Measurements from ENCODE around the gene DAZAP1. TPM values are rescaled to one million over a fixed set of nuclear protein-coding genes. Genes with fewer than 3 reads are reported as not detected.
A peak's percentile ranks its signal among the peaks of the same experiment; 100 is the strongest.

DAZAP1 gene
- total RNA-seq, 1 experiment from 2014 or later: 360 TPM

DNA sequence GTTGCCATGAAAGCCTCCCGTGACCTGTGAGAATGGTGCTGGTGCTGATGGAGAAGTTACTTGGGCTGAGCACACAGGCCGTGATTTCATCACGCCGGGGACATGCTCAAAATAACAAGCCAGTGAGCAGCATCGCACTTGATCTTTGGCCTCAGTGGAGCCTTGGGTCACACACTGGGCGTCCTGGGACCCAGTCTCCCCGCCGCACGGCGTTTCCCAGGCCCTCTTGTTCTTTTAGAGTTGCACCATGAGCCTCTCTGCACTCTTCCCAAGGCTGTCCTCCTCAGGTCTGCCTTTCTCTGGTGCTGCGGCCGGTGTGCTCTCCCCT lies 33.2 kb upstream of the DAZAP1 start:
- CTCF ChIA-PET: no interaction called here
- no peaks in the 10 kb centered on the region for H3K27me3 Mint-ChIP-seq (ENCODE audit: low read depth)
- ATAC-seq (no peak), DNase-seq (ENCODE audit: low spot score) (no peak)
- peak overlapping the region; percentile 32; the same call in 1 of the 2 replicates for H3K27ac Mint-ChIP-seq
- peaks cover 39% of the 10 kb centered on the region for H3K36me3 Mint-ChIP-seq
- no peaks in the 10 kb centered on the region for H3K9me3 Mint-ChIP-seq
- POLR2A ChIA-PET: no interaction called here
- no peak overlapping the region for H3K4me3 Mint-ChIP-seq
- no peak for TF ChIP-seq FOXP1 (CRISPR knock-in tag; IDR thresholded peaks at IDR 0.05; ENCODE audit: borderline replicate concordance)
- no peak for TF ChIP-seq EMX1 (CRISPR knock-in tag; IDR thresholded peaks at IDR 0.05)
- no peak for TF ChIP-seq NFATC4 (CRISPR knock-in tag; IDR thresholded peaks at IDR 0.05)
- TF ChIP-seq, protein P1, sequence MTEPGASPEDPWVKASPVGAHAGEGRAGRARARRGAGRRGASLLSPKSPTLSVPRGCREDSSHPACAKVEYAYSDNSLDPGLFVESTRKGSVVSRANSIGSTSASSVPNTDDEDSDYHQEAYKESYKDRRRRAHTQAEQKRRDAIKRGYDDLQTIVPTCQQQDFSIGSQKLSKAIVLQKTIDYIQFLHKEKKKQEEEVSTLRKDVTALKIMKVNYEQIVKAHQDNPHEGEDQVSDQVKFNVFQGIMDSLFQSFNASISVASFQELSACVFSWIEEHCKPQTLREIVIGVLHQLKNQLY (CRISPR knock-in tag; IDR thresholded peaks at IDR 0.05): no peak
- peak; percentile 84 for TF ChIP-seq GABPB1 (CRISPR knock-in tag; IDR thresholded peaks at IDR 0.05)
- TF ChIP-seq, protein P2, sequence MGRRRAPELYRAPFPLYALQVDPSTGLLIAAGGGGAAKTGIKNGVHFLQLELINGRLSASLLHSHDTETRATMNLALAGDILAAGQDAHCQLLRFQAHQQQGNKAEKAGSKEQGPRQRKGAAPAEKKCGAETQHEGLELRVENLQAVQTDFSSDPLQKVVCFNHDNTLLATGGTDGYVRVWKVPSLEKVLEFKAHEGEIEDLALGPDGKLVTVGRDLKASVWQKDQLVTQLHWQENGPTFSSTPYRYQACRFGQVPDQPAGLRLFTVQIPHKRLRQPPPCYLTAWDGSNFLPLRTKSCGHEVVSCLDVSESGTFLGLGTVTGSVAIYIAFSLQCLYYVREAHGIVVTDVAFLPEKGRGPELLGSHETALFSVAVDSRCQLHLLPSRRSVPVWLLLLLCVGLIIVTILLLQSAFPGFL (CRISPR knock-in tag; IDR thresholded peaks at IDR 0.05; ENCODE audit: borderline replicate concordance): no peak
- no peaks in the 10 kb centered on the region for H3K4me1 Mint-ChIP-seq

DNA sequence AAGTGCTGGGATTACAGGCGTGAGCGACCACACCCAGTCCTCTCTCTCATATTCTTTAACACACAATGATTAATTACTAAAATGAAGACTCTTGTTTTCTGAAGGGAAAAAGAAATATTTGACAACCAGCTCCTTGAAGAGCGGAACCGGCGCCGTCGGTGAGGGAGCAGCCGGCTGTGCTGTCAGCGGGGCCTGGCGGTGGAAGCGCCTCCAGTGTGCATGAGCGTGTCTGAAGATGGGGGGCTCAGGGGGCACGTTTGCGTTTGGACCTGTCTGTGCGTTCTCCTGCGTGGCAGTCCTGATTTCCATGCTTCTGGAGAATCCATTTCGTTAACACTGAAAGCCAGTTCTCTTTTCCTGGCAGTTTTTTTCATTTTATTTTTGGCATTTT lies 31.0 kb upstream of the DAZAP1 start:
- Mint-ChIP-seq H3K4me3 (no peak overlapping the region), H3K4me1 (peaks cover 6% of the 10 kb centered on the region; the same call in 1 of the 2 replicates)

More for the DNA sequence above, 31.0 kb upstream of the DAZAP1 start:
- Mint-ChIP-seq H3K9me3 (no peaks in the 10 kb centered on the region), H3K27me3 (ENCODE audit: low read depth) (no peaks in the 10 kb centered on the region; the same call in 1 of the 2 replicates), H3K27ac (peak overlapping the region; percentile 45; the same call in 1 of the 2 replicates), H3K36me3 (peaks cover 27% of the 10 kb centered on the region)
- no peak for TF ChIP-seq CREB1 (CRISPR knock-in tag; IDR thresholded peaks at IDR 0.05)
- TF ChIP-seq, protein P3, sequence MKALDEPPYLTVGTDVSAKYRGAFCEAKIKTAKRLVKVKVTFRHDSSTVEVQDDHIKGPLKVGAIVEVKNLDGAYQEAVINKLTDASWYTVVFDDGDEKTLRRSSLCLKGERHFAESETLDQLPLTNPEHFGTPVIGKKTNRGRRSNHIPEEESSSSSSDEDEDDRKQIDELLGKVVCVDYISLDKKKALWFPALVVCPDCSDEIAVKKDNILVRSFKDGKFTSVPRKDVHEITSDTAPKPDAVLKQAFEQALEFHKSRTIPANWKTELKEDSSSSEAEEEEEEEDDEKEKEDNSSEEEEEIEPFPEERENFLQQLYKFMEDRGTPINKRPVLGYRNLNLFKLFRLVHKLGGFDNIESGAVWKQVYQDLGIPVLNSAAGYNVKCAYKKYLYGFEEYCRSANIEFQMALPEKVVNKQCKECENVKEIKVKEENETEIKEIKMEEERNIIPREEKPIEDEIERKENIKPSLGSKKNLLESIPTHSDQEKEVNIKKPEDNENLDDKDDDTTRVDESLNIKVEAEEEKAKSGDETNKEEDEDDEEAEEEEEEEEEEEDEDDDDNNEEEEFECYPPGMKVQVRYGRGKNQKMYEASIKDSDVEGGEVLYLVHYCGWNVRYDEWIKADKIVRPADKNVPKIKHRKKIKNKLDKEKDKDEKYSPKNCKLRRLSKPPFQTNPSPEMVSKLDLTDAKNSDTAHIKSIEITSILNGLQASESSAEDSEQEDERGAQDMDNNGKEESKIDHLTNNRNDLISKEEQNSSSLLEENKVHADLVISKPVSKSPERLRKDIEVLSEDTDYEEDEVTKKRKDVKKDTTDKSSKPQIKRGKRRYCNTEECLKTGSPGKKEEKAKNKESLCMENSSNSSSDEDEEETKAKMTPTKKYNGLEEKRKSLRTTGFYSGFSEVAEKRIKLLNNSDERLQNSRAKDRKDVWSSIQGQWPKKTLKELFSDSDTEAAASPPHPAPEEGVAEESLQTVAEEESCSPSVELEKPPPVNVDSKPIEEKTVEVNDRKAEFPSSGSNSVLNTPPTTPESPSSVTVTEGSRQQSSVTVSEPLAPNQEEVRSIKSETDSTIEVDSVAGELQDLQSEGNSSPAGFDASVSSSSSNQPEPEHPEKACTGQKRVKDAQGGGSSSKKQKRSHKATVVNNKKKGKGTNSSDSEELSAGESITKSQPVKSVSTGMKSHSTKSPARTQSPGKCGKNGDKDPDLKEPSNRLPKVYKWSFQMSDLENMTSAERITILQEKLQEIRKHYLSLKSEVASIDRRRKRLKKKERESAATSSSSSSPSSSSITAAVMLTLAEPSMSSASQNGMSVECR (CRISPR knock-in tag; IDR thresholded peaks at IDR 0.05; ENCODE audit: borderline replicate concordance): no peak
- TF ChIP-seq TCF7 (CRISPR knock-in tag; IDR thresholded peaks at IDR 0.05; ENCODE audit: low read depth): no peak
- TF ChIP-seq ZNF317 (CRISPR knock-in tag; IDR thresholded peaks at IDR 0.05; ENCODE audit: borderline replicate concordance, low read depth): no peak
- TF ChIP-seq SMAD4 (CRISPR knock-in tag; IDR thresholded peaks at IDR 0.05): no peak
- TF ChIP-seq, protein P2 (CRISPR knock-in tag; IDR thresholded peaks at IDR 0.05; ENCODE audit: borderline replicate concordance): no peak
- no peak for TF ChIP-seq TP53 (CRISPR knock-in tag; IDR thresholded peaks at IDR 0.05)
- TF ChIP-seq, protein P4, sequence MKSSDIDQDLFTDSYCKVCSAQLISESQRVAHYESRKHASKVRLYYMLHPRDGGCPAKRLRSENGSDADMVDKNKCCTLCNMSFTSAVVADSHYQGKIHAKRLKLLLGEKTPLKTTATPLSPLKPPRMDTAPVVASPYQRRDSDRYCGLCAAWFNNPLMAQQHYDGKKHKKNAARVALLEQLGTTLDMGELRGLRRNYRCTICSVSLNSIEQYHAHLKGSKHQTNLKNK (CRISPR knock-in tag; IDR thresholded peaks at IDR 0.05): no peak
- TF ChIP-seq, protein P5, sequence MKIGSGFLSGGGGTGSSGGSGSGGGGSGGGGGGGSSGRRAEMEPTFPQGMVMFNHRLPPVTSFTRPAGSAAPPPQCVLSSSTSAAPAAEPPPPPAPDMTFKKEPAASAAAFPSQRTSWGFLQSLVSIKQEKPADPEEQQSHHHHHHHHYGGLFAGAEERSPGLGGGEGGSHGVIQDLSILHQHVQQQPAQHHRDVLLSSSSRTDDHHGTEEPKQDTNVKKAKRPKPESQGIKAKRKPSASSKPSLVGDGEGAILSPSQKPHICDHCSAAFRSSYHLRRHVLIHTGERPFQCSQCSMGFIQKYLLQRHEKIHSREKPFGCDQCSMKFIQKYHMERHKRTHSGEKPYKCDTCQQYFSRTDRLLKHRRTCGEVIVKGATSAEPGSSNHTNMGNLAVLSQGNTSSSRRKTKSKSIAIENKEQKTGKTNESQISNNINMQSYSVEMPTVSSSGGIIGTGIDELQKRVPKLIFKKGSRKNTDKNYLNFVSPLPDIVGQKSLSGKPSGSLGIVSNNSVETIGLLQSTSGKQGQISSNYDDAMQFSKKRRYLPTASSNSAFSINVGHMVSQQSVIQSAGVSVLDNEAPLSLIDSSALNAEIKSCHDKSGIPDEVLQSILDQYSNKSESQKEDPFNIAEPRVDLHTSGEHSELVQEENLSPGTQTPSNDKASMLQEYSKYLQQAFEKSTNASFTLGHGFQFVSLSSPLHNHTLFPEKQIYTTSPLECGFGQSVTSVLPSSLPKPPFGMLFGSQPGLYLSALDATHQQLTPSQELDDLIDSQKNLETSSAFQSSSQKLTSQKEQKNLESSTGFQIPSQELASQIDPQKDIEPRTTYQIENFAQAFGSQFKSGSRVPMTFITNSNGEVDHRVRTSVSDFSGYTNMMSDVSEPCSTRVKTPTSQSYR (CRISPR knock-in tag; IDR thresholded peaks at IDR 0.05): no peak
- no peak for TF ChIP-seq NR1H2 (CRISPR knock-in tag; IDR thresholded peaks at IDR 0.05)
- no peak for TF ChIP-seq ETV6 (CRISPR knock-in tag; IDR thresholded peaks at IDR 0.05)
- TF ChIP-seq, protein P6, sequence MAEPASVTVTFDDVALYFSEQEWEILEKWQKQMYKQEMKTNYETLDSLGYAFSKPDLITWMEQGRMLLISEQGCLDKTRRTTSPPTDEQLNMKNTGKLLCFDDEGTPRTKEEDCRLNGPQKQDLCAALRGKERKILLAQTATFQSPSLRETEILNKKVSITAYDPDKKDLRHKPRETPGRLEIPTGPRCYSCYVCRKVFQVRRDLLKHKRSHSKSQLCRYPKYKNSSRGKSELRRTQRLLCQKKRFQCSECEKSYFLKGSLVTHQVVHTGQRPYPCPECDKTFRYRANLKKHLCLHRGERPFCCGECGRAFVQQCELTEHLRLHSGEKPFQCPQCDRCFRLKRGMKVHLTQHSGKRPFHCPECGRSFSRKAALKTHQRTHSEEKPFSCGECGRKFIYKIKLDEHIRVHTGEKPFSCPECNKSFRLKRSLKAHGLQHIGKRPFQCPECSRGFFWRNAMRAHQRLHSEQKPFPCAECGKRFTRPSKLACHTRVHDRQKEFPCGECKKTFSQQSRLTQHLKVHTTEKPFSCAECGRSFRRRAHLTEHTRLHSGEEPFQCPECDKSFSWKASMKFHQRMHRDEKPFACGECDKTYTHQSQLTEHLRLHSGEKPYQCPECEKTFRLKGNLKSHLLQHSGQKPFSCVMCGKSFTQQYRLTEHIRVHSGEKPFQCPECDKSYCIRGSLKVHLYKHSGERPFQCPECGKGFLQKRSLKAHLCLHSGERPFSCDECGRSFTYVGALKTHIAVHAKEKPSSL (CRISPR knock-in tag; conservative IDR thresholded peaks at IDR 0.05): no peak
- no peak for TF ChIP-seq ZNF219 (CRISPR knock-in tag; IDR thresholded peaks at IDR 0.05; ENCODE audit: borderline replicate concordance)
- TF ChIP-seq NFATC4 (CRISPR knock-in tag; IDR thresholded peaks at IDR 0.05): no peak
- DNase-seq (ENCODE audit: low spot score) (no peak), ATAC-seq (no peak)
- POLR2A ChIA-PET: interaction anchor here (0.6 kb wide), 1 partner anchor 112 kb away, joined by 3 read pairs; no protein-coding TSS in a partner anchor
- CTCF ChIA-PET: interaction anchor here (0.6 kb wide), 1 partner anchor 91 kb away, joined by 4 read pairs; no protein-coding TSS in a partner anchor
